ENCODE results near the gene HMSD.

- no peak for TF ChIP-seq CTCF (IDR thresholded peaks at IDR 0.05)
- no peak for TF ChIP-seq POLR2A (IDR thresholded peaks at IDR 0.05)
These were observed 4.7 kb downstream of the HMSD start for GRCh38 chr18:63953811-63954210.
